GM18526 (cell line): ENCODE results near the gene CYTH4.

Experiments
- POLR2A ChIP-seq: IDR thresholded peaks from 3 replicates; pipeline ENCODE4 v1.6.1; 2011; ENCODE audit not compliant: insufficient read length; ENCODE audit errors: extremely low read depth

Gene CYTH4

GRCh38 chr22:37260155-37260795 lies 22.0 kb upstream of the CYTH4 start:
- TF ChIP-seq POLR2A = no peak

- no peak for TF ChIP-seq POLR2A
Observed at GRCh38 chr22:37260901-37261336, 21.4 kb upstream of the CYTH4 start.

- TF ChIP-seq POLR2A = no peak
Observed at GRCh38 chr22:37262346-37262745, 20.0 kb upstream of the CYTH4 start.

- no peak for TF ChIP-seq POLR2A
Observed at GRCh38 chr22:37263966-37264887, 18.1 kb upstream of the CYTH4 start.

- no peak for TF ChIP-seq POLR2A
Observed at GRCh38 chr22:37266581-37267134, 15.7 kb upstream of the CYTH4 start.

GRCh38 chr22:37267135-37267587 lies 15.1 kb upstream of the CYTH4 start:
- TF ChIP-seq POLR2A = no peak

GRCh38 chr22:37267661-37268413 lies 14.5 kb upstream of the CYTH4 start:
- TF ChIP-seq POLR2A = no peak

GRCh38 chr22:37269936-37270678 lies 12.2 kb upstream of the CYTH4 start:
- TF ChIP-seq POLR2A = no peak

GRCh38 chr22:37270928-37271650 lies 11.2 kb upstream of the CYTH4 start:
- no peak for TF ChIP-seq POLR2A

GRCh38 chr22:37273126-37273845 lies 9.0 kb upstream of the CYTH4 start:
- no peak for TF ChIP-seq POLR2A

GRCh38 chr22:37273846-37274225 lies 8.5 kb upstream of the CYTH4 start:
- no peak for TF ChIP-seq POLR2A

GRCh38 chr22:37274380-37274862 lies 7.9 kb upstream of the CYTH4 start:
- no peak for TF ChIP-seq POLR2A

GRCh38 chr22:37275134-37275533 lies 7.2 kb upstream of the CYTH4 start:
- no peak for TF ChIP-seq POLR2A
